Left lung (tissue), 14 donors: ENCODE results near the gene CDC42SE1. TPM values are rescaled to one million over a fixed set of nuclear protein-coding genes. Genes with fewer than 3 reads are reported as not detected.
A peak's percentile ranks its signal among the peaks of the same experiment; 100 is the strongest.

Experiments used
- ATAC-seq: fragments of 200-7000 bp; cut with Tn5 transposase; one replicate; pipeline ENCODE4 v1.9.1; 2020; ENCODE audit warnings: moderate library complexity
- DNase-seq, 4 donors: peaks; one replicate each; pipeline ENCODE4 v3.0.0-alpha.2; 2013 to 2020
- H3K27ac ChIP-seq, 2 donors: fragments of 200-600 bp; sonication (generic) in 1 of 2; one replicate each; pipeline versions ENCODE4 v1.5.0 to v1.8.0; 2020 to 2021
- H3K27me3 ChIP-seq, 2 donors: fragments of 200-600 bp; sonication (generic) in 1 of 2; one replicate each; pipeline versions ENCODE4 v1.5.0 to v1.8.0; 2020 to 2021
- H3K36me3 ChIP-seq, 2 donors: fragments of 200-600 bp; sonication (generic) in 1 of 2; one replicate each; pipeline versions ENCODE4 v1.5.0 to v1.8.0; 2020 to 2021
- H3K4me1 ChIP-seq, 2 donors: fragments of 200-600 bp; one replicate each; pipeline ENCODE4 v1.8.0; 2021
- H3K4me3 ChIP-seq, 2 donors: fragments of 200-600 bp; sonication (generic) in 1 of 2; one replicate each; pipeline versions ENCODE4 v1.5.0 to v1.8.0; 2020 to 2021; ENCODE audit warnings: mild to moderate bottlenecking in 1 of 2
- H3K9me3 ChIP-seq, 2 donors: fragments of 200-600 bp; sonication (generic) in 1 of 2; one replicate each; pipeline versions ENCODE4 v1.5.0 to v1.8.0; 2020 to 2021
- CTCF ChIP-seq, 2 donors: fragments of 200-600 bp; sonication (generic) in 1 of 2; IDR thresholded peaks; one replicate each; pipeline versions ENCODE4 v1.5.0 to v1.8.0; 2021; ENCODE audit warnings: antibody characterized with exemption in 2 of 2
- intact Hi-C, 2 donors: fragments of 100-400 bp; cut with DNase I; formaldehyde crosslinking; loops; one replicate each; pipeline versions ENCODE4 v1.11.2 to v1.14.2; 2022
- long read RNA-seq, 12 donors: library from polyadenylated mRNA in 2 of 12; unstranded in 2 of 12; transcript quantifications; one replicate each; pipeline ENCODE4 v2.0.0 and lab custom pipeline, GENCODE V29; 2019 to 2026
- polyA plus RNA-seq, 6 donors: library from polyadenylated mRNA; unstranded; fragments of 120-200 nt; gene quantifications; one replicate each; pipeline ENCODE4 v1.2.1, GENCODE V29; 2013; ENCODE audit not compliant: insufficient read length in 6 of 6
- total RNA-seq, 2 donors: library from RNA; stranded (reverse); fragmentation: NEBNext Ultra II Directional; extraction: Animal tissue kit (Norgen Biotek cat#: 25700); gene quantifications; one replicate each; pipeline ENCODE4 v1.2.1, GENCODE V29; 2021
- donor health status: DM: no; HTN: yes; CAD: no.
- donor health status: DM: no; HTN: no; CAD: no.

Gene CDC42SE1
- 100 to 1,000 TPM; 104 to 125 TPM for total RNA-seq
- 100 to 1,000 TPM in 5 of 6 donors, 10 to 100 TPM in 1; 99.1 to 133 (median 111) TPM for polyA plus RNA-seq
- long read RNA-seq, donor 1, transcript CDC42SE1-201 (5 exons, 3,045 nt) = major isoform, 20 of 55 reads
- long read RNA-seq, donor 1, partial matches to known transcripts = 18 of 55 reads
- long read RNA-seq, donor 1, other reads (novel, unspliced or antisense) = 10 of 55 reads
- long read RNA-seq, donor 2, transcript CDC42SE1-204 (4 exons, 2,379 nt) = minor isoform, 6 of 42 reads
- long read RNA-seq, donor 2, transcript CDC42SE1-201 (5 exons, 3,045 nt) = major isoform, 17 of 42 reads
- long read RNA-seq, donor 2, partial matches to known transcripts = 14 of 42 reads
- long read RNA-seq, donor 2, other reads (novel, unspliced or antisense) = 0 of 42 reads
- long read RNA-seq, donor 3, transcript CDC42SE1-201 (5 exons, 3,045 nt) = major isoform, 15 of 79 reads
- long read RNA-seq, donor 3, partial matches to known transcripts = 58 of 79 reads
- long read RNA-seq, donor 3, other reads (novel, unspliced or antisense) = 0 of 79 reads
- long read RNA-seq, donor 4, transcript CDC42SE1-201 (5 exons, 3,045 nt) = major isoform, 11 of 19 reads
- long read RNA-seq, donor 4, partial matches to known transcripts = 2 of 19 reads
- long read RNA-seq, donor 4, other reads (novel, unspliced or antisense) = 4 of 19 reads
- long read RNA-seq, donor 5, transcript CDC42SE1-201 (5 exons, 3,045 nt) = major isoform, 18 of 43 reads
- long read RNA-seq, donor 5, partial matches to known transcripts = 14 of 43 reads
- long read RNA-seq, donor 5, other reads (novel, unspliced or antisense) = 7 of 43 reads
- long read RNA-seq, donor 6, transcript CDC42SE1-201 (5 exons, 3,045 nt) = major isoform, 13 of 45 reads
- long read RNA-seq, donor 6, partial matches to known transcripts = 22 of 45 reads
- long read RNA-seq, donor 6, other reads (novel, unspliced or antisense) = 7 of 45 reads
- long read RNA-seq, donor 7, transcript CDC42SE1-201 (5 exons, 3,045 nt) = major isoform, 8 of 16 reads
- long read RNA-seq, donor 7, partial matches to known transcripts = 5 of 16 reads
- long read RNA-seq, donor 7, other reads (novel, unspliced or antisense) = 0 of 16 reads
- long read RNA-seq, donor 8, transcript CDC42SE1-201 (5 exons, 3,045 nt) = major isoform, 10 of 16 reads
- long read RNA-seq, donor 8, partial matches to known transcripts = 5 of 16 reads
- long read RNA-seq, donor 8, other reads (novel, unspliced or antisense) = 0 of 16 reads
- long read RNA-seq, donor 9 = 0 reads
- long read RNA-seq, donor 10, transcript CDC42SE1-201 (5 exons, 3,045 nt) = major isoform, 28 of 36 reads
- long read RNA-seq, donor 10, partial matches to known transcripts = 1 of 36 reads
- long read RNA-seq, donor 10, other reads (novel, unspliced or antisense) = 6 of 36 reads
- long read RNA-seq, donor 11, transcript CDC42SE1-201 (5 exons, 3,045 nt) = major isoform, 12 of 2,408 reads
- long read RNA-seq, donor 11, partial matches to known transcripts = 1,910 of 2,408 reads
- long read RNA-seq, donor 11, other reads (novel, unspliced or antisense) = 483 of 2,408 reads
- long read RNA-seq, donor 12, transcript CDC42SE1-201 (5 exons, 3,045 nt) = major isoform, 16 of 125 reads
- long read RNA-seq, donor 12, partial matches to known transcripts = 69 of 125 reads
- long read RNA-seq, donor 12, other reads (novel, unspliced or antisense) = 39 of 125 reads

GRCh38 chr1:151059109-151060006 is at the start of gene CDC42SE1:
Gene CDC42SE1, minus strand, starts transcription at chr1:151059622. Its CDS starts 3,892 bp downstream, at chr1:151055730.
- ATAC-seq = peak; percentile 93
- intact Hi-C loops = no loop called here
- H3K36me3 ChIP-seq = peaks cover 2 to 24% of the 10 kb centered on the region in 2 donors

GRCh38 chr1:151108331-151108730 is 48.9 kb upstream of the CDC42SE1 start:
- Histone ChIP-seq H3K27ac (no peak overlapping the region), H3K4me1 (no peaks in the 10 kb centered on the region), H3K9me3 (no peaks in the 10 kb centered on the region), H3K4me3 (no peak overlapping the region), H3K36me3 (peaks cover 0 to 27% of the 10 kb centered on the region in 2 donors), H3K27me3 (no peaks in the 10 kb centered on the region)
- DNase-seq = no peak
- intact Hi-C loops = no loop called here
- TF ChIP-seq CTCF (IDR thresholded peaks at IDR 0.05) = no peak
- ATAC-seq = no peak

More at GRCh38 chr1:151059109-151060006, at the start of gene CDC42SE1:
- DNase-seq = peak; percentile 83 to 98 (median 90)
- peaks cover 18 to 49% of the 10 kb centered on the region in 2 donors for H3K4me1 ChIP-seq
- no peaks in the 10 kb centered on the region for H3K9me3 ChIP-seq
- H3K4me3 ChIP-seq = peak within 1 kb of the TSS; percentile 66 to 94
- H3K27ac ChIP-seq = peak within 1 kb of the TSS; percentile 89 to 95
- TF ChIP-seq CTCF (IDR thresholded peaks at IDR 0.05) = peak; percentile 81 to 92
- no peaks in the 10 kb centered on the region for H3K27me3 ChIP-seq

- no peak for TF ChIP-seq CTCF (IDR thresholded peaks at IDR 0.05)
- Histone ChIP-seq H3K27me3 (no peaks in the 10 kb centered on the region), H3K4me3 (no peak overlapping the region), H3K36me3 (peaks cover 0 to 31% of the 10 kb centered on the region in 2 donors), H3K27ac (no peak overlapping the region), H3K9me3 (no peaks in the 10 kb centered on the region), H3K4me1 (no peaks in the 10 kb centered on the region)
- ATAC-seq (no peak), DNase-seq (peak in 1 of 4 donors; percentile 3)
- intact Hi-C loops = no loop called here
These were observed 47.5 kb upstream of the CDC42SE1 start for GRCh38 chr1:151106894-151107293.

GRCh38 chr1:151104630-151105029 is 45.2 kb upstream of the CDC42SE1 start:
- Histone ChIP-seq H3K27me3 (no peaks in the 10 kb centered on the region), H3K4me1 (no peaks in the 10 kb centered on the region), H3K36me3 (peaks cover 0 to 28% of the 10 kb centered on the region in 2 donors), H3K9me3 (no peaks in the 10 kb centered on the region), H3K4me3 (no peak overlapping the region), H3K27ac (no peak overlapping the region)
- no peak for TF ChIP-seq CTCF (IDR thresholded peaks at IDR 0.05)
- intact Hi-C loops = loop anchor here in 1 of 2 donors (5.0 kb wide), 1 partner anchor 53 kb away; the partner anchor contains the start of gene TNFAIP8L2
- ATAC-seq = no peak
- no peak for DNase-seq
